HepG2 (cell line): ENCODE measurements around the gene XPO5. TPM values are rescaled to one million over a fixed set of nuclear protein-coding genes. Genes with fewer than 3 reads are reported as not detected.

Source experiments
- CAMTA2 ChIP-seq: sonication (generic); formaldehyde crosslinking; IDR thresholded peaks from 2 replicates; pipeline ENCODE4 v1.4.0; 2020; ENCODE audit warnings: mild to moderate bottlenecking, missing genetic modification reagents, borderline replicate concordance
- CEBPB ChIP-seq: IDR thresholded peaks from 2 replicates; pipeline ENCODE4 v1.6.1; 2011; ENCODE audit warnings: low read depth, low read length, improper control_type of control experiment, borderline replicate concordance
- KDM5B ChIP-seq: sonication (generic); formaldehyde crosslinking; IDR thresholded peaks from 2 replicates; pipeline ENCODE4 v1.4.0; 2020; ENCODE audit warnings: missing genetic modification reagents, mild to moderate bottlenecking, borderline replicate concordance
- MBNL3 ChIP-seq: fragments of 250-450 bp; sonication (Bioruptor Pico); conservative IDR thresholded peaks from 2 replicates; pipeline ENCODE4 v1.8.0; 2022; ENCODE audit warnings: mild to moderate bottlenecking, inconsistent platforms
- NRL ChIP-seq: sonication (generic); formaldehyde crosslinking; IDR thresholded peaks from 2 replicates; pipeline ENCODE4 v1.5.0; 2020; ENCODE audit warnings: missing genetic modification reagents, mild to moderate bottlenecking, moderate library complexity, borderline replicate concordance
- PHB2 ChIP-seq: fragments of 450-650 bp; IDR thresholded peaks from 2 replicates; pipeline ENCODE4 v1.6.1; 2018; ENCODE audit not compliant: partially characterized antibody
- SMC3 ChIP-seq: IDR thresholded peaks from 2 replicates; pipeline ENCODE4 v1.6.1; 2011; ENCODE audit warnings: low read length, improper control_type of control experiment
- ZFYVE20 ChIP-seq: sonication (generic); formaldehyde crosslinking; IDR thresholded peaks from 2 replicates; pipeline ENCODE4 v1.8.0; 2023; ENCODE audit warnings: low read depth, mild to moderate bottlenecking, moderate library complexity, missing genetic modification reagents, borderline replicate concordance
- ZNF781 ChIP-seq: sonication (generic); formaldehyde crosslinking; IDR thresholded peaks from 2 replicates; pipeline ENCODE4 v1.5.1; 2020; ENCODE audit warnings: borderline replicate concordance, mild to moderate bottlenecking, missing genetic modification reagents; ENCODE audit errors: not compliant biosample characterization
- ZSCAN25 ChIP-seq: sonication (generic); formaldehyde crosslinking; IDR thresholded peaks from 2 replicates; pipeline ENCODE4 v1.8.0; 2022; ENCODE audit warnings: mild to moderate bottlenecking, missing genetic modification reagents
- ZSCAN31 ChIP-seq: sonication (generic); formaldehyde crosslinking; IDR thresholded peaks from 2 replicates; pipeline ENCODE4 v1.5.0; 2020; ENCODE audit warnings: low read depth, mild to moderate bottlenecking, missing genetic modification reagents
- polyA plus RNA-seq, 8 experiments: library from polyadenylated mRNA; depleted of rRNA in 3 of 8; stranded (reverse) in 7 of 8; unstranded in 1 of 8; fragments of >200 nt; fragmentation: Illumina TruSeq in 4 of 8; extraction: Trizol in 4 of 8; gene quantifications; 2 replicates each; pipeline versions ENCODE4 v1.2.1 to v1.2.3, GENCODE V29; 2011 to 2016; ENCODE audit warnings: low read depth in 4 of 8, missing spikeins in 1 of 8, mixed read lengths in 1 of 8; ENCODE audit not compliant: insufficient read depth in 1 of 8
- total RNA-seq, 5 experiments: library from RNA; depleted of rRNA; stranded (reverse); fragments of >200 nt; fragmentation: Illumina TruSeq; extraction: Trizol; gene quantifications; 2 replicates each; pipeline ENCODE4 v1.2.3, GENCODE V29; 2016; ENCODE audit warnings: low read depth in 1 of 5
- TF ChIP-seq, protein P1 (sequence below), 2 experiments: fragments of 450-650 bp in 1 of 2; sonication (generic) in 1 of 2; formaldehyde crosslinking in 1 of 2; IDR thresholded peaks; 2 replicates each; pipeline versions ENCODE4 v1.6.1 to v1.8.0; 2016 to 2022; ENCODE audit warnings: antibody characterized with exemption in 1 of 2, mild to moderate bottlenecking in 1 of 2, missing genetic modification reagents in 1 of 2
- TF ChIP-seq, protein P2 (sequence below): fragments of 450-650 bp; IDR thresholded peaks from 2 replicates; pipeline ENCODE4 v1.6.1; 2017; ENCODE audit warnings: mild to moderate bottlenecking
- TF ChIP-seq, protein P3 (sequence below): sonication (generic); formaldehyde crosslinking; IDR thresholded peaks from 2 replicates; pipeline ENCODE4 v1.5.1; 2020; ENCODE audit warnings: mild to moderate bottlenecking, missing genetic modification reagents, moderate library complexity

XPO5 gene
- total and polyA plus RNA-seq, 2 of the 13 experiments (the other 11 are each of a cell fraction or from before 2014, with no cell fraction given) = 52.2 to 68.0 TPM

- TF ChIP-seq, protein P1, sequence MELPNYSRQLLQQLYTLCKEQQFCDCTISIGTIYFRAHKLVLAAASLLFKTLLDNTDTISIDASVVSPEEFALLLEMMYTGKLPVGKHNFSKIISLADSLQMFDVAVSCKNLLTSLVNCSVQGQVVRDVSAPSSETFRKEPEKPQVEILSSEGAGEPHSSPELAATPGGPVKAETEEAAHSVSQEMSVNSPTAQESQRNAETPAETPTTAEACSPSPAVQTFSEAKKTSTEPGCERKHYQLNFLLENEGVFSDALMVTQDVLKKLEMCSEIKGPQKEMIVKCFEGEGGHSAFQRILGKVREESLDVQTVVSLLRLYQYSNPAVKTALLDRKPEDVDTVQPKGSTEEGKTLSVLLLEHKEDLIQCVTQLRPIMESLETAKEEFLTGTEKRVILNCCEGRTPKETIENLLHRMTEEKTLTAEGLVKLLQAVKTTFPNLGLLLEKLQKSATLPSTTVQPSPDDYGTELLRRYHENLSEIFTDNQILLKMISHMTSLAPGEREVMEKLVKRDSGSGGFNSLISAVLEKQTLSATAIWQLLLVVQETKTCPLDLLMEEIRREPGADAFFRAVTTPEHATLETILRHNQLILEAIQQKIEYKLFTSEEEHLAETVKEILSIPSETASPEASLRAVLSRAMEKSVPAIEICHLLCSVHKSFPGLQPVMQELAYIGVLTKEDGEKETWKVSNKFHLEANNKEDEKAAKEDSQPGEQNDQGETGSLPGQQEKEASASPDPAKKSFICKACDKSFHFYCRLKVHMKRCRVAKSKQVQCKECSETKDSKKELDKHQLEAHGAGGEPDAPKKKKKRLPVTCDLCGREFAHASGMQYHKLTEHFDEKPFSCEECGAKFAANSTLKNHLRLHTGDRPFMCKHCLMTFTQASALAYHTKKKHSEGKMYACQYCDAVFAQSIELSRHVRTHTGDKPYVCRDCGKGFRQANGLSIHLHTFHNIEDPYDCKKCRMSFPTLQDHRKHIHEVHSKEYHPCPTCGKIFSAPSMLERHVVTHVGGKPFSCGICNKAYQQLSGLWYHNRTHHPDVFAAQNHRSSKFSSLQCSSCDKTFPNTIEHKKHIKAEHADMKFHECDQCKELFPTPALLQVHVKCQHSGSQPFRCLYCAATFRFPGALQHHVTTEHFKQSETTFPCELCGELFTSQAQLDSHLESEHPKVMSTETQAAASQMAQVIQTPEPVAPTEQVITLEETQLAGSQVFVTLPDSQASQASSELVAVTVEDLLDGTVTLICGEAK (IDR thresholded peaks at IDR 0.05) = no peak
- TF ChIP-seq, protein P1 (CRISPR knock-in tag; IDR thresholded peaks at IDR 0.05) = no peak
- peak; percentile 46; the same call in 1 of the 2 replicates for TF ChIP-seq NRL (CRISPR knock-in tag)
- TF ChIP-seq CAMTA2 (CRISPR knock-in tag) = no peak
- TF ChIP-seq ZSCAN31 (CRISPR knock-in tag) = no peak
- TF ChIP-seq, protein P2, sequence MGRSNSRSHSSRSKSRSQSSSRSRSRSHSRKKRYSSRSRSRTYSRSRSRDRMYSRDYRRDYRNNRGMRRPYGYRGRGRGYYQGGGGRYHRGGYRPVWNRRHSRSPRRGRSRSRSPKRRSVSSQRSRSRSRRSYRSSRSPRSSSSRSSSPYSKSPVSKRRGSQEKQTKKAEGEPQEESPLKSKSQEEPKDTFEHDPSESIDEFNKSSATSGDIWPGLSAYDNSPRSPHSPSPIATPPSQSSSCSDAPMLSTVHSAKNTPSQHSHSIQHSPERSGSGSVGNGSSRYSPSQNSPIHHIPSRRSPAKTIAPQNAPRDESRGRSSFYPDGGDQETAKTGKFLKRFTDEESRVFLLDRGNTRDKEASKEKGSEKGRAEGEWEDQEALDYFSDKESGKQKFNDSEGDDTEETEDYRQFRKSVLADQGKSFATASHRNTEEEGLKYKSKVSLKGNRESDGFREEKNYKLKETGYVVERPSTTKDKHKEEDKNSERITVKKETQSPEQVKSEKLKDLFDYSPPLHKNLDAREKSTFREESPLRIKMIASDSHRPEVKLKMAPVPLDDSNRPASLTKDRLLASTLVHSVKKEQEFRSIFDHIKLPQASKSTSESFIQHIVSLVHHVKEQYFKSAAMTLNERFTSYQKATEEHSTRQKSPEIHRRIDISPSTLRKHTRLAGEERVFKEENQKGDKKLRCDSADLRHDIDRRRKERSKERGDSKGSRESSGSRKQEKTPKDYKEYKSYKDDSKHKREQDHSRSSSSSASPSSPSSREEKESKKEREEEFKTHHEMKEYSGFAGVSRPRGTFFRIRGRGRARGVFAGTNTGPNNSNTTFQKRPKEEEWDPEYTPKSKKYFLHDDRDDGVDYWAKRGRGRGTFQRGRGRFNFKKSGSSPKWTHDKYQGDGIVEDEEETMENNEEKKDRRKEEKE = no peak
- TF ChIP-seq, protein P3, sequence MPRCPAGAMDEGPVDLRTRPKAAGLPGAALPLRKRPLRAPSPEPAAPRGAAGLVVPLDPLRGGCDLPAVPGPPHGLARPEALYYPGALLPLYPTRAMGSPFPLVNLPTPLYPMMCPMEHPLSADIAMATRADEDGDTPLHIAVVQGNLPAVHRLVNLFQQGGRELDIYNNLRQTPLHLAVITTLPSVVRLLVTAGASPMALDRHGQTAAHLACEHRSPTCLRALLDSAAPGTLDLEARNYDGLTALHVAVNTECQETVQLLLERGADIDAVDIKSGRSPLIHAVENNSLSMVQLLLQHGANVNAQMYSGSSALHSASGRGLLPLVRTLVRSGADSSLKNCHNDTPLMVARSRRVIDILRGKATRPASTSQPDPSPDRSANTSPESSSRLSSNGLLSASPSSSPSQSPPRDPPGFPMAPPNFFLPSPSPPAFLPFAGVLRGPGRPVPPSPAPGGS (CRISPR knock-in tag) = 0 out of 2 replicates have a peak, but pooled peaks have one; percentile 71
- no peak for TF ChIP-seq ZFYVE20 (CRISPR knock-in tag)
- no peak for TF ChIP-seq SMC3
- TF ChIP-seq PHB2 = no peak
- TF ChIP-seq ZNF781 (CRISPR knock-in tag) = no peak
- TF ChIP-seq MBNL3 (CRISPR knock-in tag) = no peak
- no peak for TF ChIP-seq ZSCAN25 (CRISPR knock-in tag)
- no peak for TF ChIP-seq CEBPB
- 0 out of 2 replicates have a peak, but pooled peaks have one; percentile 34 for TF ChIP-seq KDM5B
These were observed 83.8 kb downstream of the XPO5 start (continued) for GRCh38 chr6:43491750-43492661.
